ENCODE results near the gene C19orf67. TPM values are rescaled to one million over a fixed set of nuclear protein-coding genes. Genes with fewer than 3 reads are reported as not detected.
A peak's percentile ranks its signal among the peaks of the same experiment; 100 is the strongest.

The C19orf67 gene
- total RNA-seq, 1 donor = not detected

DNA sequence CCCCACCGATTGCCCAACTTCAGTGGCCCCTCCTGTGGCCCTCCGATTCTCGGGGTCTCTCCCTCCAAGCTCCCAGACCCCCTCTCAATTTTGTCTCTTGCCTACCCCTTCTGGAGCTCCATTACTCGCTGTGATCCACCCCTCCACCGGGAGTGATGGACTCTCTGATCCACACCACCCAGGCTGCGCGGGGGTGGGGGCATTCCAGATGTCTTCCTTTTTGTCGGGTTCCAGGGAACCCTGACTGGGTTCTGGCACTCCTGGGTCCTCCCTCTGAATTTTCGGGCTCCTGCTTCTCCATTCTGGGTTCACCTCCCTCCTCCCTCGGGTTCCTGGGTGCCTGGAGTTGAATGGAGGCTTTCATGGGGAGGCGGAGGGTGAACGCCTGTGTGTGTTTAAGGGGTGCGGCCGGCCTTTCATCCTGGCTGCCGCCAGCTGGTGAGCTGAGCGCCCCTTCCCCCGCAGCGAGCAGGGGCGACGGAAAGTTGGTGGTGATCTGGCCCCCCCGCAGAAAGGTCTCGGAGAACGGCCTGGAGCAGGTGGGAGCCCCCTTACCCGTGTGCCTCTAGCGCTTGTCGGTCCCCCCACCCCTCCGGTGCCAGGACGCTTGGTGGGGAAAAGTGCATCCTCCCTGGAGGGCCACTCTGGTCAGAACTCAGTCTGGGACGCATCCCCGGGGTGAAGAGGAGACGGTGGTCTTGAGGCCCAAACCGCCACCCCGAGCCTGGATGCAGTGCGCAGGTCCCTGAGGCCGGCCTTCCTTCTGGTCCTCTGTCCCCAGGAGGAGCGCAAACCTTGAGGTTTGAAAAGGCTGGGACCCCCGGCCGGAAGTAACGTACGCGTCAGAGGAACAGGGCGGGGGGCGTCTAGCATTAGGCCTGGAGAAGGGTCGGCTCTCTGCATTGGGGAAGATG lies 11.4 kb downstream of the C19orf67 start:
- TF ChIP-seq, protein P1, sequence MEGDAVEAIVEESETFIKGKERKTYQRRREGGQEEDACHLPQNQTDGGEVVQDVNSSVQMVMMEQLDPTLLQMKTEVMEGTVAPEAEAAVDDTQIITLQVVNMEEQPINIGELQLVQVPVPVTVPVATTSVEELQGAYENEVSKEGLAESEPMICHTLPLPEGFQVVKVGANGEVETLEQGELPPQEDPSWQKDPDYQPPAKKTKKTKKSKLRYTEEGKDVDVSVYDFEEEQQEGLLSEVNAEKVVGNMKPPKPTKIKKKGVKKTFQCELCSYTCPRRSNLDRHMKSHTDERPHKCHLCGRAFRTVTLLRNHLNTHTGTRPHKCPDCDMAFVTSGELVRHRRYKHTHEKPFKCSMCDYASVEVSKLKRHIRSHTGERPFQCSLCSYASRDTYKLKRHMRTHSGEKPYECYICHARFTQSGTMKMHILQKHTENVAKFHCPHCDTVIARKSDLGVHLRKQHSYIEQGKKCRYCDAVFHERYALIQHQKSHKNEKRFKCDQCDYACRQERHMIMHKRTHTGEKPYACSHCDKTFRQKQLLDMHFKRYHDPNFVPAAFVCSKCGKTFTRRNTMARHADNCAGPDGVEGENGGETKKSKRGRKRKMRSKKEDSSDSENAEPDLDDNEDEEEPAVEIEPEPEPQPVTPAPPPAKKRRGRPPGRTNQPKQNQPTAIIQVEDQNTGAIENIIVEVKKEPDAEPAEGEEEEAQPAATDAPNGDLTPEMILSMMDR (IDR thresholded peaks at IDR 0.05; ENCODE audit: insufficient read depth, low read depth, low read length) = no peak
- H3K4me3 ChIP-seq (ENCODE audit: low read depth, low read length) = peak overlapping the region; percentile 71
- DNase-seq (ENCODE audit: low read depth) = no peak

GRCh38 chr19:14073261-14073924 lies 12.2 kb downstream of the C19orf67 start:
- peak overlapping the region; percentile 71 for H3K4me3 ChIP-seq (ENCODE audit: low read depth, low read length)
- TF ChIP-seq, protein P1 (IDR thresholded peaks at IDR 0.05; ENCODE audit: insufficient read depth, low read depth, low read length) = no peak
- peak; percentile 78 for DNase-seq (ENCODE audit: low read depth)

DNA sequence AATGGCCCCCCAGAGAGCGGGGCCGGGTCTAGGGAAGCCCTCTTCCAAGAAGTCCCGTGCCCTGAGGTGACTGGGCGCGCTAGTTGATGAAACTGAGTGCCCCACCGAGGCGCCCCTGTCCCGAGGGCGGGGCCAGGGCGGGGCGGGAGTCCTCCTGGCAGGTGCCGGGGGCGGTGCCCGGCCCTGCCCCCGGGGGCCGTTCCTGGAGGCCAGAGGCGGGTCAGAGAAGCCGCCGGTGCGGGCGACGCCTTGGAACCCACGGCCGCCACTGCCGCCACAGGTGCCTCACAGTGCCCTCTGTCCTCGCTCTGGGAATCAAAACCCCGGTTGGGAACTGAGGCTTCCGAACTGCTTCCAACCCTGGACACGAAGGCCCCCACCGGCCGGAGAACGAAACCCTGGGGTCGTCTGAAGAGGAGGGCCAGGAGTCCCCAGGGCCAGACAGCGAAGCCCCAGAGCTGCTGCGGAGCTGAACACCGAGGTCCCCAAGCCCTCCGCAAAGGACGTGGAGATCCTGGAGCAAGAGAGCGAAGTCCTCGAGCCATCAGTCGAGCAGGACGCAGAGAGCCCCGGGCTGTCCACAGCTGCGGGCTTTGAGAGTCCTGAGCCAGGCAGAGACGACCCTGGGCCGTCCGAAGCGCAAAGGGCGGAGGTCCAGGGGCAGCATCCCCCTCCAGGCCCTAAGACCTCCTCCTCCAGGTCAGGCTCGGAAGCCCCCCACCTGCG lies 12.9 kb downstream of the C19orf67 start, which contains the start of gene MISP3:
Gene MISP3, plus strand, starts transcription at position 252 of the 726 bp plus-strand sequence. CDS start 524 bp downstream, outside the sequence.
- peak; percentile 53 for DNase-seq (ENCODE audit: low read depth)
- TF ChIP-seq, protein P1 (IDR thresholded peaks at IDR 0.05; ENCODE audit: insufficient read depth, low read depth, low read length) = no peak

DNA sequence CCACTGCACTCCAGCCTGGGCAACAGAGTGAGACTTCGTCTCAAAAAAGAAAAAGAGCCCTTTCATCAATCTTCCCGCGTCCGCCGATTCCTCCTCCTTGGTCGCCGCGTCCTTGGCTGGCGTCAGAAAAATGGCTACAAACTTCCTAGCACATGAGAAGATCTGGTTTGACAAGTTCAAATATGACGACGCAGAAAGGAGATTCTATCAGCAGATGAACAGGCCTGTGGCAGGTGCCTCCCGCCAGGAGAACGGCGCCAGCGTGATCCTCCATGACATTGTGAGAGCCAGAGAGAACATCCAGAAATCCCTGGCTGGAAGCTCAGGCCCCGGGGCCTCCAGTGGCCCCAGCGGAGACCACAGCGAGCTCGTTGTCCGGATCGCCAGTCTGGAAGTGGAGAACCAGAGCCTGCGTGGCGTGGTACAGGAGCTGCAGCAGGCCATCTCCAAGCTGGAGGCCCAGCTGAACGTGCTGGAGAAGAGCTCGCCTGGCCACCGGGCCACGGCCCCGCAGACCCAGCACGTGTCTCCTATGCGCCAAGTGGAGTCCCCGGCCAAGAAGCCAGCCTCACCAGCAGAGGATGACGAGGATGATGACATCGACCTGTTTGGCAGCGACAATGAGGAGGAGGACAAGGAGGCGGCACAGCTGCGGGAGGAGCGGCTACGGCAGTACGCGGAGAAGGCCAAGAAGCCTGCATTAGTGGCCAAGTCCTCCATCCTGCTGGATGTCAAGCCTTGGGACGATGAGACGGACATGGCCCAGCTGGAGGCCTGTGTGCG lies 15.1 kb downstream of the C19orf67 start:
- TF ChIP-seq, protein P1 (IDR thresholded peaks at IDR 0.05; ENCODE audit: insufficient read depth, low read depth, low read length) = no peak

More for the DNA sequence above, 12.9 kb downstream of the C19orf67 start, which contains the start of gene MISP3:
- H3K4me3 ChIP-seq (ENCODE audit: low read depth, low read length) = peak within 1 kb of the TSS; percentile 71

DNA sequence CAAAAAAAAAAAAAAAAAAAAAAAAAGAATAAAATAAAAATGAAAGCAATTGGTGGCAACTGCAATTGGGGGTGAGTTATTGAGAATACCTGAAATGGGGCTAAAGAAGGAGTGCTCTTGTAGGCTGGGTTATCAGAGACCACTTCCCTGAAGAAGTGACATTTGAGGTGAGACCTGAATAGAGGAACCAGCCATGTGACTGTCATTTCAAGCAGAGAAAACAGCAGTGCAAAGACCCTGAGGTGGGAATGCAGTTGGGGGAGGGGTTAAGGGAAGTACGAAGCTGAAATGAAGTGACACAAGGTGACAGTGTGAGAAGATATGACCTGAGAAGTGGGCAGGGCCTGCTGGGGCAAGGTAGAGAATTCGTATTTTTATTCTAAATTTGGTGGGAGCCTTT lies 19.4 kb downstream of the C19orf67 start:
- H3K4me3 ChIP-seq (ENCODE audit: low read depth, low read length) = no peak overlapping the region
- TF ChIP-seq, protein P1 (IDR thresholded peaks at IDR 0.05; ENCODE audit: insufficient read depth, low read depth, low read length) = no peak
- DNase-seq (ENCODE audit: low read depth) = no peak

More for the DNA sequence above, 15.1 kb downstream of the C19orf67 start:
- no peak overlapping the region for H3K4me3 ChIP-seq (ENCODE audit: low read depth, low read length)
- DNase-seq (ENCODE audit: low read depth) = no peak

DNA sequence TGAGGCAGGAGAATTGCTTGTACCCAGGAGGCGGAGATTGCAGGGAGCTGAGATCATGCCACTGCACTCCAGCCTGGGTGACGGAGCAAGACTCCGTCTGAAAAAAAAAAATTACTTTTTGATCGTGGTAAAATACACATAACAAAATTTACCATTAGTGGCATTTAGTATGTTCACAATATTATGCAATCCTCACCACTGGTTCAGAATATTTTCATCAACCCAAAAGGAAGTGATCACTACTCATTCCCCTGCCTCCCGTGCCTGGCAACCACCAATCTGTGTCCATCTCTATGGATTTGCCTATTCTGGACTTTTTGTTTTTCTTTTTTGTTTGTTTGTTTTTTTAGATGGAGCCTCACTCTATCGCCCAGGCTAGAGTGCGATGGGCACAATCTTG lies 22.5 kb downstream of the C19orf67 start:
- H3K4me3 ChIP-seq (ENCODE audit: low read depth, low read length) = no peak overlapping the region
- TF ChIP-seq, protein P1 (IDR thresholded peaks at IDR 0.05; ENCODE audit: insufficient read depth, low read depth, low read length) = no peak
- DNase-seq (ENCODE audit: low read depth) = no peak
